ENCODE data around the gene ANKMY1.

The ANKMY1 gene

GRCh38 chr2:240469740-240470139, 88.0 kb downstream of the ANKMY1 start:
- no peak for TF ChIP-seq ZFX (IDR thresholded peaks at IDR 0.05; ENCODE audit: borderline replicate concordance)
- TF ChIP-seq CTCF (IDR thresholded peaks at IDR 0.05) = no peak
- no peak overlapping the region for H3K27ac ChIP-seq

GRCh38 chr2:240469239-240469636, 88.5 kb downstream of the ANKMY1 start:
- TF ChIP-seq CTCF (IDR thresholded peaks at IDR 0.05) (no peak), ZFX (IDR thresholded peaks at IDR 0.05; ENCODE audit: borderline replicate concordance) (no peak)
- H3K27ac ChIP-seq = no peak overlapping the region

- no peak overlapping the region for H3K27ac ChIP-seq
- TF ChIP-seq ZFX (IDR thresholded peaks at IDR 0.05; ENCODE audit: borderline replicate concordance) (no peak), CTCF (IDR thresholded peaks at IDR 0.05) (no peak)
Observed at GRCh38 chr2:240468303-240469238, 89.2 kb downstream of the ANKMY1 start.

GRCh38 chr2:240467659-240468302, 90.0 kb downstream of the ANKMY1 start:
- H3K27ac ChIP-seq = no peak overlapping the region
- TF ChIP-seq CTCF (IDR thresholded peaks at IDR 0.05) (no peak), ZFX (IDR thresholded peaks at IDR 0.05; ENCODE audit: borderline replicate concordance) (no peak)

GRCh38 chr2:240467149-240467642, 90.6 kb downstream of the ANKMY1 start:
- TF ChIP-seq ZFX (IDR thresholded peaks at IDR 0.05; ENCODE audit: borderline replicate concordance) (no peak), CTCF (IDR thresholded peaks at IDR 0.05) (no peak)
- no peak overlapping the region for H3K27ac ChIP-seq

GRCh38 chr2:240466579-240467148, 91.1 kb downstream of the ANKMY1 start:
- TF ChIP-seq ZFX (IDR thresholded peaks at IDR 0.05; ENCODE audit: borderline replicate concordance) (no peak), CTCF (IDR thresholded peaks at IDR 0.05) (no peak)
- H3K27ac ChIP-seq = no peak overlapping the region

Measured in 22Rv1 (cell line).